ENCODE data around the gene CLIP2.
"Not testable (repeated sequence)": the region's sequence is repeated elsewhere in the genome, so short reads cannot be mapped to it uniquely, and the experiment has no call there.

Gene CLIP2

GRCh38 chr7:74345970-74346369, 56.8 kb downstream of the CLIP2 start:
- TF ChIP-seq CTCF (IDR thresholded peaks at IDR 0.05; ENCODE audit: unreplicated experiment in 3 of 3), result no peak
- H3K36me3 Mint-ChIP-seq (ENCODE audit: low read depth), result peaks cover 44% of the 10 kb centered on the region
- no peak overlapping the region for H3K4me3 Mint-ChIP-seq
- H3K9me3 Mint-ChIP-seq, result no peaks in the 10 kb centered on the region
- H3K4me1 Mint-ChIP-seq, result peaks cover 11% of the 10 kb centered on the region
- H3K27me3 Mint-ChIP-seq (ENCODE audit: low read depth), result no peaks in the 10 kb centered on the region
- H3K27ac Mint-ChIP-seq, result no peak overlapping the region

- no peak for TF ChIP-seq CTCF (IDR thresholded peaks at IDR 0.05; ENCODE audit: unreplicated experiment in 3 of 3)
- Mint-ChIP-seq H3K27ac (no peak overlapping the region), H3K9me3 (no peaks in the 10 kb centered on the region), H3K4me3 (no peak overlapping the region), H3K27me3 (ENCODE audit: low read depth) (no peaks in the 10 kb centered on the region), H3K4me1 (peaks cover 10% of the 10 kb centered on the region), H3K36me3 (ENCODE audit: low read depth) (peaks cover 44% of the 10 kb centered on the region)
Measured at GRCh38 chr7:74349621-74350020, 60.4 kb downstream of the CLIP2 start.

GRCh38 chr7:74350751-74351150, 61.5 kb downstream of the CLIP2 start:
- peaks cover 5% of the 10 kb centered on the region for H3K4me1 Mint-ChIP-seq
- no peak overlapping the region for H3K4me3 Mint-ChIP-seq

GRCh38 chr7:74351836-74352235, 62.6 kb downstream of the CLIP2 start:
- peaks cover 5% of the 10 kb centered on the region for H3K4me1 Mint-ChIP-seq

More at GRCh38 chr7:74350751-74351150, 61.5 kb downstream of the CLIP2 start:
- H3K27ac Mint-ChIP-seq, result peak overlapping the region in 1 of 3 experiments; percentile 21
- no peak for TF ChIP-seq CTCF (IDR thresholded peaks at IDR 0.05; ENCODE audit: unreplicated experiment in 3 of 3)
- peaks cover 6% of the 10 kb centered on the region for H3K9me3 Mint-ChIP-seq
- peaks cover 47% of the 10 kb centered on the region for H3K36me3 Mint-ChIP-seq (ENCODE audit: low read depth)
- no peaks in the 10 kb centered on the region for H3K27me3 Mint-ChIP-seq (ENCODE audit: low read depth)

GRCh38 chr7:74352551-74353138, 63.4 kb downstream of the CLIP2 start:
- not testable (repeated sequence) for H3K4me1 Mint-ChIP-seq; H3K27ac Mint-ChIP-seq; H3K9me3 Mint-ChIP-seq; H3K4me3 Mint-ChIP-seq; H3K27me3 Mint-ChIP-seq (ENCODE audit: low read depth)
- H3K36me3 Mint-ChIP-seq (ENCODE audit: low read depth), result peaks cover 57% of the 10 kb centered on the region

More at GRCh38 chr7:74351836-74352235, 62.6 kb downstream of the CLIP2 start:
- Mint-ChIP-seq H3K36me3 (ENCODE audit: low read depth) (peaks cover 56% of the 10 kb centered on the region), H3K9me3 (peaks cover 6% of the 10 kb centered on the region), H3K27me3 (ENCODE audit: low read depth) (no peaks in the 10 kb centered on the region), H3K27ac (no peak overlapping the region), H3K4me3 (no peak overlapping the region)
- TF ChIP-seq CTCF (IDR thresholded peaks at IDR 0.05; ENCODE audit: unreplicated experiment in 3 of 3), result no peak

GRCh38 chr7:74354009-74354408, 64.8 kb downstream of the CLIP2 start:
- Mint-ChIP-seq H3K9me3 (peaks cover 6% of the 10 kb centered on the region), H3K36me3 (ENCODE audit: low read depth) (peaks cover 57% of the 10 kb centered on the region), H3K4me1 (no peaks in the 10 kb centered on the region), H3K27ac (no peak overlapping the region), H3K4me3 (no peak overlapping the region), H3K27me3 (ENCODE audit: low read depth) (no peaks in the 10 kb centered on the region)
- TF ChIP-seq CTCF (IDR thresholded peaks at IDR 0.05; ENCODE audit: unreplicated experiment in 3 of 3), result no peak

All from nephron (organoid).